GM21381 (cell line): Measurements from ENCODE around the gene SLC30A9.

Experiments
- ATAC-seq: cut with Tn5 transposase; IDR thresholded peaks from one replicate; pipeline ENCODE4 v1.9.1; 2021; ENCODE audit warnings: mild to moderate bottlenecking, moderate library complexity; ENCODE audit not compliant: unreplicated experiment

Gene SLC30A9

DNA sequence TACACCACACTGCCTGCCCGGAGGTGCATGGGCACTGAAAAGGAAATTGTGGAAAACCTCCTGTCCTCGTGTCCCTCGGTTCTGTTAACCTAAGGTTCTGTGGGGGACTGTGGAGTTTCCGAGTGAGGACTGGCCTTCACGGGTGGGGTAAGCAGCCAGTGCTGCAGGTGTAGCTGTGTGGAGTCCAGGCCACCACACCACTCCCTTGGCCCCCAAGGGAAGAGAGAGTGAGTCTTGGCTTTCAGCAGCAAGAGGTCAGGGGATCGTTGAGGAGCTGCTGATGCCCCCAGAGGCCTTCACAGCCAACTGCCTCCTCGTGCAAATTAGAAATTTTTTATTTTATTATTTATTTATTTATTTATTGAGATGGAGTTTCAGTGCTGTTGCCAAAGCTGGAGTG lies 141.8 kb downstream of the SLC30A9 start:
- ATAC-seq = no peak

GRCh38 chr4:42133006-42133405 lies 142.7 kb downstream of the SLC30A9 start:
- no peak for ATAC-seq

DNA sequence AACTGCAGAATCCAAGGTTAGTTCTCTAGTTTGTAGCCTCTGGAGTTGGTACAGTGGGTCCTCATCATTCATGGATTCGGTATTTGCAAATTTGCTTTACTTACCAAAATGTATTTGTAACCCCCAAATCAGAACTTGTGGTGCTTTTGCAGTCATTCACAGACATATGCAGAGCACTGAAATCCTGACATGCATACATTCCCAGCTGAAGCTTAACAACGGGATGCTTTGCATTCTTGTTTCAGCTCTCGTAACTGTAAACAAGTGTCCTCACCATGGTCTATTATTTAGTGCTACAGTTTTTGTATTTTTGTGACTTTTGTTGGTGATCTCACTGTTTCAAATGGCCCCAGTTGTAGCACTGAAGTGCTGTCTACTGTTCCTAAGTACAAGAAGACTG lies 146.0 kb downstream of the SLC30A9 start:
- no peak for ATAC-seq
